K562 (cell line): Measurements from ENCODE around the gene LTN1. TPM values are rescaled to one million over a fixed set of nuclear protein-coding genes. Genes with fewer than 3 reads are reported as not detected.

Experiments
- CCNT2 ChIP-seq: IDR thresholded peaks from 2 replicates; pipeline ENCODE4 v1.6.1; 2011; ENCODE audit warnings: borderline replicate concordance, low read depth, mild to moderate bottlenecking, moderate library complexity, mixed read lengths, low read length; ENCODE audit not compliant: insufficient read length; ENCODE audit errors: extremely low read depth
- HNRNPH1 ChIP-seq: fragments of 200-400 bp; formaldehyde crosslinking; optimal IDR thresholded peaks from 2 replicates; pipeline ENCODE3; 2017; ENCODE audit warnings: low read depth, mild to moderate bottlenecking, low read length, moderate library complexity
- NUFIP1 ChIP-seq: fragments of 450-650 bp; IDR thresholded peaks from 2 replicates; pipeline ENCODE4 v1.6.1; 2018; ENCODE audit not compliant: partially characterized antibody
- STAG1 ChIP-seq: sonication (generic); formaldehyde crosslinking; IDR thresholded peaks from 2 replicates; pipeline ENCODE4 v1.5.0; 2020; ENCODE audit warnings: missing genetic modification reagents, borderline replicate concordance
- XRCC4 ChIP-seq: IDR thresholded peaks from one replicate; pipeline ENCODE4 v1.6.1; 2011; ENCODE audit not compliant: insufficient read depth, insufficient read length; ENCODE audit errors: extremely low read depth
- ZNF583 ChIP-seq: fragments of 250-450 bp; sonication (Bioruptor Pico); IDR thresholded peaks from 2 replicates; pipeline ENCODE4 v1.4.0; 2020
- ZNF717 ChIP-seq: fragments of 250-450 bp; sonication (Bioruptor Pico); IDR thresholded peaks from 2 replicates; pipeline ENCODE4 v1.5.0; 2021
- ZNF766 ChIP-seq: fragments of 200-800 bp; sonication (Bioruptor generic); conservative IDR thresholded peaks from 2 replicates; pipeline ENCODE4 v1.6.1; 2016; ENCODE audit warnings: missing genetic modification characterization, missing compliant biosample characterization
- polyA plus RNA-seq, 8 experiments: library from polyadenylated mRNA; depleted of rRNA in 4 of 8; stranded (reverse) in 5 of 8; unstranded in 3 of 8; fragments of >200 nt; fragmentation: Nextera tagmentation in 2 of 8; fragmentation: Illumina TruSeq in 1 of 8; extraction: Ambion mirVana in 2 of 8; extraction: Trizol in 1 of 8; gene quantifications; 2 replicates each; pipeline versions ENCODE4 v1.2.1 to v1.2.3, GENCODE V29; 2011 to 2014; ENCODE audit warnings: inconsistent platforms in 1 of 8, missing spikeins in 1 of 8
- total RNA-seq, 7 experiments: library from RNA; depleted of rRNA in 6 of 7; stranded (reverse); fragments of >200 nt in 6 of 7; fragmentation: Illumina TruSeq in 2 of 7; extraction: Trizol in 2 of 7; gene quantifications; 2 replicates each; pipeline versions ENCODE4 v1.2.1 to v1.2.3, GENCODE V29; 2011 to 2021; ENCODE audit warnings: low replicate concordance in 1 of 7
- TF ChIP-seq, protein P1 (sequence below): sonication (generic); formaldehyde crosslinking; IDR thresholded peaks from 2 replicates; pipeline ENCODE4 v1.8.0; 2023; ENCODE audit warnings: mild to moderate bottlenecking, missing genetic modification reagents
- TF ChIP-seq, protein P2 (sequence below): fragments of 450-650 bp; IDR thresholded peaks from 2 replicates; pipeline ENCODE4 v1.7.1; 2018; ENCODE audit warnings: mild to moderate bottlenecking, low read depth; ENCODE audit not compliant: partially characterized antibody
- TF ChIP-seq, protein P3 (sequence below): IDR thresholded peaks from 3 replicates; pipeline ENCODE4 v1.6.1; 2011; ENCODE audit warnings: borderline replicate concordance, mild to moderate bottlenecking; ENCODE audit not compliant: insufficient read length, insufficient read depth
- TF ChIP-seq, protein P4 (sequence below): sonication (generic); formaldehyde crosslinking; IDR thresholded peaks from 2 replicates; pipeline ENCODE4 v1.8.1; 2023; ENCODE audit warnings: missing genetic modification reagents, mild to moderate bottlenecking, borderline replicate concordance

The LTN1 gene
- total and polyA plus RNA-seq, 9 of the 15 experiments (the other 6 are each of a cell fraction or from before 2014, with no cell fraction given), result 15.7 to 49.6 (median 28.7) TPM

DNA sequence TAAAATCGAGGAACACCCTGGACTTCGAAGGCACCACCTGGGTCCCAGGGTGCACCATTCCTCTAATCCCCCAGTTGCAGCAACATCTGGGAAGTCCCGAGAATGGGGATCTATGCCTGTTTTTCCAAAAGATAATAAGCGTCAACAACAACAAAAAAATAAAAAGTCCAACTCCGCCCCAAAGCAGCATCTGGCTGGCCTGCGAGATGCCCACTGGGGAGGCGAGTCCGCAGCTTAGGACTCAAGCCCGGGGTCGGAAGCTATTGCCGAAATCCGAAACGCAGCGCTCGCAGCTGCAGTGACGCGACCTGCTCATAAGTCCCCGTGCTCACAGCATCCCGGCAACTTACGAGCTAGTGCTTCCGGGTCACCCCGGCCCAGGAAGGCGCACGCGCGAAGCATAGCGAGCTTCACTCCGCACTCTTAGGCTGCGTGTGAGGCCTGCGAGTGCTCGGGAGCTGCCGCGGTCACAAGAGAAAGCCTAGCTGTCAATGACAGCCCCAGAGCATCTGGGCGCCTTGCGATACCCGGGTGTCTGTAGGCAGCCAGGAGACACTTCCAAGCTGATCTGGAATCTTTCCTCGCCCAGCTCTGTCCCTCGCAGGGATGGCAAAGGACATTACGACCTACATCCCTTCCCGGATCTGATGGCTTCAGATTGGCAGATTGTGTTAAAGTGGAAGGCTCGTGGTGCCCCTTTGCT lies 9.9 kb upstream of the LTN1 start (continued):
- TF ChIP-seq, protein P1, sequence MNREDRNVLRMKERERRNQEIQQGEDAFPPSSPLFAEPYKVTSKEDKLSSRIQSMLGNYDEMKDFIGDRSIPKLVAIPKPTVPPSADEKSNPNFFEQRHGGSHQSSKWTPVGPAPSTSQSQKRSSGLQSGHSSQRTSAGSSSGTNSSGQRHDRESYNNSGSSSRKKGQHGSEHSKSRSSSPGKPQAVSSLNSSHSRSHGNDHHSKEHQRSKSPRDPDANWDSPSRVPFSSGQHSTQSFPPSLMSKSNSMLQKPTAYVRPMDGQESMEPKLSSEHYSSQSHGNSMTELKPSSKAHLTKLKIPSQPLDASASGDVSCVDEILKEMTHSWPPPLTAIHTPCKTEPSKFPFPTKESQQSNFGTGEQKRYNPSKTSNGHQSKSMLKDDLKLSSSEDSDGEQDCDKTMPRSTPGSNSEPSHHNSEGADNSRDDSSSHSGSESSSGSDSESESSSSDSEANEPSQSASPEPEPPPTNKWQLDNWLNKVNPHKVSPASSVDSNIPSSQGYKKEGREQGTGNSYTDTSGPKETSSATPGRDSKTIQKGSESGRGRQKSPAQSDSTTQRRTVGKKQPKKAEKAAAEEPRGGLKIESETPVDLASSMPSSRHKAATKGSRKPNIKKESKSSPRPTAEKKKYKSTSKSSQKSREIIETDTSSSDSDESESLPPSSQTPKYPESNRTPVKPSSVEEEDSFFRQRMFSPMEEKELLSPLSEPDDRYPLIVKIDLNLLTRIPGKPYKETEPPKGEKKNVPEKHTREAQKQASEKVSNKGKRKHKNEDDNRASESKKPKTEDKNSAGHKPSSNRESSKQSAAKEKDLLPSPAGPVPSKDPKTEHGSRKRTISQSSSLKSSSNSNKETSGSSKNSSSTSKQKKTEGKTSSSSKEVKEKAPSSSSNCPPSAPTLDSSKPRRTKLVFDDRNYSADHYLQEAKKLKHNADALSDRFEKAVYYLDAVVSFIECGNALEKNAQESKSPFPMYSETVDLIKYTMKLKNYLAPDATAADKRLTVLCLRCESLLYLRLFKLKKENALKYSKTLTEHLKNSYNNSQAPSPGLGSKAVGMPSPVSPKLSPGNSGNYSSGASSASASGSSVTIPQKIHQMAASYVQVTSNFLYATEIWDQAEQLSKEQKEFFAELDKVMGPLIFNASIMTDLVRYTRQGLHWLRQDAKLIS (CRISPR knock-in tag), result no peak; the same call in 1 of the 2 replicates
- no peak for TF ChIP-seq NUFIP1
- TF ChIP-seq, protein P2, sequence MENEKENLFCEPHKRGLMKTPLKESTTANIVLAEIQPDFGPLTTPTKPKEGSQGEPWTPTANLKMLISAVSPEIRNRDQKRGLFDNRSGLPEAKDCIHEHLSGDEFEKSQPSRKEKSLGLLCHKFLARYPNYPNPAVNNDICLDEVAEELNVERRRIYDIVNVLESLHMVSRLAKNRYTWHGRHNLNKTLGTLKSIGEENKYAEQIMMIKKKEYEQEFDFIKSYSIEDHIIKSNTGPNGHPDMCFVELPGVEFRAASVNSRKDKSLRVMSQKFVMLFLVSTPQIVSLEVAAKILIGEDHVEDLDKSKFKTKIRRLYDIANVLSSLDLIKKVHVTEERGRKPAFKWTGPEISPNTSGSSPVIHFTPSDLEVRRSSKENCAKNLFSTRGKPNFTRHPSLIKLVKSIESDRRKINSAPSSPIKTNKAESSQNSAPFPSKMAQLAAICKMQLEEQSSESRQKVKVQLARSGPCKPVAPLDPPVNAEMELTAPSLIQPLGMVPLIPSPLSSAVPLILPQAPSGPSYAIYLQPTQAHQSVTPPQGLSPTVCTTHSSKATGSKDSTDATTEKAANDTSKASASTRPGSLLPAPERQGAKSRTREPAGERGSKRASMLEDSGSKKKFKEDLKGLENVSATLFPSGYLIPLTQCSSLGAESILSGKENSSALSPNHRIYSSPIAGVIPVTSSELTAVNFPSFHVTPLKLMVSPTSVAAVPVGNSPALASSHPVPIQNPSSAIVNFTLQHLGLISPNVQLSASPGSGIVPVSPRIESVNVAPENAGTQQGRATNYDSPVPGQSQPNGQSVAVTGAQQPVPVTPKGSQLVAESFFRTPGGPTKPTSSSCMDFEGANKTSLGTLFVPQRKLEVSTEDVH, result peak; percentile 82
- TF ChIP-seq ZNF766, result peak; percentile 55
- TF ChIP-seq STAG1 (CRISPR knock-in tag), result no peak
- TF ChIP-seq, protein P3, sequence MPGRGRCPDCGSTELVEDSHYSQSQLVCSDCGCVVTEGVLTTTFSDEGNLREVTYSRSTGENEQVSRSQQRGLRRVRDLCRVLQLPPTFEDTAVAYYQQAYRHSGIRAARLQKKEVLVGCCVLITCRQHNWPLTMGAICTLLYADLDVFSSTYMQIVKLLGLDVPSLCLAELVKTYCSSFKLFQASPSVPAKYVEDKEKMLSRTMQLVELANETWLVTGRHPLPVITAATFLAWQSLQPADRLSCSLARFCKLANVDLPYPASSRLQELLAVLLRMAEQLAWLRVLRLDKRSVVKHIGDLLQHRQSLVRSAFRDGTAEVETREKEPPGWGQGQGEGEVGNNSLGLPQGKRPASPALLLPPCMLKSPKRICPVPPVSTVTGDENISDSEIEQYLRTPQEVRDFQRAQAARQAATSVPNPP, result no peak
- peak; percentile 54; the same call in 1 of the 2 replicates for TF ChIP-seq ZNF583
- TF ChIP-seq, protein P4, sequence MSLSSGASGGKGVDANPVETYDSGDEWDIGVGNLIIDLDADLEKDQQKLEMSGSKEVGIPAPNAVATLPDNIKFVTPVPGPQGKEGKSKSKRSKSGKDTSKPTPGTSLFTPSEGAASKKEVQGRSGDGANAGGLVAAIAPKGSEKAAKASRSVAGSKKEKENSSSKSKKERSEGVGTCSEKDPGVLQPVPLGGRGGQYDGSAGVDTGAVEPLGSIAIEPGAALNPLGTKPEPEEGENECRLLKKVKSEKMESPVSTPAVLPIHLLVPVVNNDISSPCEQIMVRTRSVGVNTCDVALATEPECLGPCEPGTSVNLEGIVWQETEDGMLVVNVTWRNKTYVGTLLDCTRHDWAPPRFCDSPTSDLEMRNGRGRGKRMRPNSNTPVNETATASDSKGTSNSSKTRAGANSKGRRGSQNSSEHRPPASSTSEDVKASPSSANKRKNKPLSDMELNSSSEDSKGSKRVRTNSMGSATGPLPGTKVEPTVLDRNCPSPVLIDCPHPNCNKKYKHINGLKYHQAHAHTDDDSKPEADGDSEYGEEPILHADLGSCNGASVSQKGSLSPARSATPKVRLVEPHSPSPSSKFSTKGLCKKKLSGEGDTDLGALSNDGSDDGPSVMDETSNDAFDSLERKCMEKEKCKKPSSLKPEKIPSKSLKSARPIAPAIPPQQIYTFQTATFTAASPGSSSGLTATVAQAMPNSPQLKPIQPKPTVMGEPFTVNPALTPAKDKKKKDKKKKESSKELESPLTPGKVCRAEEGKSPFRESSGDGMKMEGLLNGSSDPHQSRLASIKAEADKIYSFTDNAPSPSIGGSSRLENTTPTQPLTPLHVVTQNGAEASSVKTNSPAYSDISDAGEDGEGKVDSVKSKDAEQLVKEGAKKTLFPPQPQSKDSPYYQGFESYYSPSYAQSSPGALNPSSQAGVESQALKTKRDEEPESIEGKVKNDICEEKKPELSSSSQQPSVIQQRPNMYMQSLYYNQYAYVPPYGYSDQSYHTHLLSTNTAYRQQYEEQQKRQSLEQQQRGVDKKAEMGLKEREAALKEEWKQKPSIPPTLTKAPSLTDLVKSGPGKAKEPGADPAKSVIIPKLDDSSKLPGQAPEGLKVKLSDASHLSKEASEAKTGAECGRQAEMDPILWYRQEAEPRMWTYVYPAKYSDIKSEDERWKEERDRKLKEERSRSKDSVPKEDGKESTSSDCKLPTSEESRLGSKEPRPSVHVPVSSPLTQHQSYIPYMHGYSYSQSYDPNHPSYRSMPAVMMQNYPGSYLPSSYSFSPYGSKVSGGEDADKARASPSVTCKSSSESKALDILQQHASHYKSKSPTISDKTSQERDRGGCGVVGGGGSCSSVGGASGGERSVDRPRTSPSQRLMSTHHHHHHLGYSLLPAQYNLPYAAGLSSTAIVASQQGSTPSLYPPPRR, result no peak
- no peak for TF ChIP-seq XRCC4
- no peak; the same call in 1 of the 2 replicates for TF ChIP-seq ZNF717
- no peak for TF ChIP-seq HNRNPH1
- TF ChIP-seq CCNT2, result peak; percentile 70
